A549 (cell line): Measurements from ENCODE around the gene SHLD1.

Experiments
- CBX8 ChIP-seq: fragments of 200-600 bp; sonication (generic); IDR thresholded peaks from 2 replicates; pipeline ENCODE4 v1.6.1; 2016
- CTCF ChIP-seq: fragments of >200 bp; sonication (Bioruptor Twin); formaldehyde crosslinking; IDR thresholded peaks from 3 replicates; pipeline ENCODE4 v1.5.1; 2016
- EHF ChIP-seq: fragments of 250-450 bp; sonication (Bioruptor Pico); IDR thresholded peaks from 2 replicates; pipeline ENCODE4 v1.5.0; 2020; ENCODE audit warnings: mild to moderate bottlenecking
- EP300 ChIP-seq, 2 experiments: fragments of >200 bp; sonication (Bioruptor Twin); formaldehyde crosslinking; IDR thresholded peaks; 2 replicates in 1 of 2; 3 replicates in 1 of 2; pipeline ENCODE4 v1.6.1; 2016 to 2017
- PBX3 ChIP-seq: IDR thresholded peaks from 2 replicates; pipeline ENCODE4 v1.6.1; 2012
- PHF8 ChIP-seq: fragments of 200-600 bp; sonication (generic); IDR thresholded peaks from 2 replicates; pipeline ENCODE4 v1.6.1; 2016; ENCODE audit warnings: low read depth, mild to moderate bottlenecking, antibody characterized with exemption, moderate library complexity, borderline replicate concordance
- POLR2A ChIP-seq: IDR thresholded peaks from 2 replicates; pipeline ENCODE4 v1.6.1; 2012; ENCODE audit warnings: mild to moderate bottlenecking, low read length

- TF ChIP-seq PHF8 (no peak), CTCF (no peak), POLR2A (no peak), EP300 (IDR thresholded peaks at IDR 0.05) (no peak), EHF (CRISPR knock-in tag) (no peak), PBX3 (no peak), CBX8 (no peak)
Measured at GRCh38 chr20:5881703-5882102, 131.5 kb downstream of the SHLD1 start.
